CD4-positive, alpha-beta T cell (primary cell): ENCODE results near the gene OR13C5. TPM values are rescaled to one million over a fixed set of nuclear protein-coding genes. Genes with fewer than 3 reads are reported as not detected.

ENCODE experiments used
- ATAC-seq: fragments of 200-7000 bp; cut with Tn5 transposase; one replicate; pipeline ENCODE4 v1.10.0; 2022; ENCODE audit warnings: mild to moderate bottlenecking; ENCODE audit not compliant: poor library complexity
- CTCF ChIA-PET: fragments of 350-600 bp; sonication (Branson Sonifier 250); formaldehyde crosslinking; loops from one replicate; lab custom pipeline; 2021; ENCODE audit warnings: antibody characterized with exemption, inconsistent platforms; lab: Charles Lee
- POLR2A ChIA-PET: fragments of 350-600 bp; sonication (Branson Sonifier 250); formaldehyde crosslinking; loops from one replicate; lab custom pipeline; 2021; ENCODE audit warnings: antibody characterized with exemption, inconsistent platforms; lab: Charles Lee
- DNase-seq, 14 experiments: peaks; one replicate each; pipeline ENCODE4 v3.0.0-alpha.2; 2013 to 2020; ENCODE audit warnings: mixed read lengths in 2 of 14
- H3K27ac ChIP-seq, 2 donors: one replicate each; pipeline versions ENCODE4 v1.5.1 to v1.7.0; 2013; ENCODE audit warnings: low read length in 2 of 2, low read depth in 1 of 2, mild to moderate bottlenecking in 1 of 2
- H3K27me3 ChIP-seq, 2 experiments: 1 replicate in 1 of 2; 2 replicates in 1 of 2; pipeline versions ENCODE4 v1.6.1 to v1.7.0; 2013; ENCODE audit warnings: low read length in 2 of 2, control low read depth in 1 of 2, mild to moderate bottlenecking in 1 of 2, moderate library complexity in 1 of 2; ENCODE audit not compliant: insufficient read depth in 2 of 2, control insufficient read depth in 1 of 2
- H3K36me3 ChIP-seq: one replicate; pipeline ENCODE4 v1.6.1; 2013; ENCODE audit warnings: low read length, control low read depth; ENCODE audit not compliant: insufficient read depth
- H3K4me1 ChIP-seq: one replicate; pipeline ENCODE4 v1.6.1; 2013; ENCODE audit warnings: low read length, control low read depth; ENCODE audit not compliant: insufficient read depth
- H3K4me3 ChIP-seq: one replicate; pipeline ENCODE4 v1.5.1; 2013; ENCODE audit warnings: mild to moderate bottlenecking, low read length, moderate library complexity
- H3K9me3 ChIP-seq, 2 experiments: 1 replicate in 1 of 2; 2 replicates in 1 of 2; pipeline versions ENCODE4 v1.6.1 to v1.7.0; 2013; ENCODE audit warnings: low read length in 2 of 2, mild to moderate bottlenecking in 2 of 2, control low read depth in 1 of 2, moderate library complexity in 1 of 2; ENCODE audit not compliant: control insufficient read depth in 1 of 2, insufficient read depth in 1 of 2
- H3K27ac Mint-ChIP-seq: one replicate; pipeline ENCODE4 v1.8.0; 2020; ENCODE audit warnings: mixed read lengths
- H3K27me3 Mint-ChIP-seq: one replicate; pipeline ENCODE4 v1.8.0; 2021; ENCODE audit warnings: mixed read lengths
- H3K36me3 Mint-ChIP-seq: one replicate; pipeline ENCODE4 v1.8.0; 2021; ENCODE audit warnings: low read depth, mixed read lengths
- H3K4me1 Mint-ChIP-seq: one replicate; pipeline ENCODE4 v1.8.0; 2021; ENCODE audit warnings: low read depth, mixed read lengths
- H3K4me3 Mint-ChIP-seq: one replicate; pipeline ENCODE4 v1.8.0; 2020; ENCODE audit warnings: mild to moderate bottlenecking, mixed read lengths
- H3K9me3 Mint-ChIP-seq: one replicate; pipeline ENCODE4 v1.8.0; 2020; ENCODE audit warnings: mixed read lengths
- intact Hi-C, 2 experiments: fragments of 100-400 bp; cut with DNase I in 1 of 2; cut with micrococcal nuclease in 1 of 2; formaldehyde crosslinking; loops; one replicate each; pipeline versions ENCODE4 v1.15.1 to v1.9.0; 2023 to 2025; cut with DNase I, micrococcal nuclease
- total RNA-seq, 174 experiments: library from RNA in 2 of 174; stranded (reverse) in 2 of 174; gene quantifications; one replicate each; pipeline ENCODE4 v1.2.3 and lab custom pipeline; 2021 to 2026
- TF ChIP-seq, protein P1 (sequence below): fragments of 200-600 bp; IDR thresholded peaks from one replicate; pipeline ENCODE4 v1.8.0; 2022; ENCODE audit warnings: antibody characterized with exemption, mild to moderate bottlenecking

Gene OR13C5
- total RNA-seq, 2 experiments from 2014 or later, result not detected

DNA sequence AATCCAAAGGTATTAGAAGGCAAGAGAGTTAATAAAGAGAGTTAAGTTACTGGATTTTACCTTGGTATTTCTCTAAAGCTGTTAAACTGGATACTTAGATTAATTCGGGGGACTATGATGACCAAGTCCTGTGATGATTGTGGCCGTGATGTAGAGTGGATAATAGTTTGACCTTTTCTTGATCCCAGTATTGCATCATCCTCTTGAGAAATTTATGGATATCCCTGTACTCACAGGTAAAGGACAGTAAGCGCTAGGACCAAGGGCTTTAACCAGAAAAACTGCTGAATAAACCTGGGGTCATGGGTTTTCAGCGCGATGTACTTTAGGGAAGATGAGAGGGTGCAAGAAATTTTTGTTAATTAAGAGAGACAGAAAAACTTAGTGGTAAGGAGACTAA lies 21.9 kb downstream of the OR13C5 start:
- intact Hi-C loops, result no loop called here
- H3K36me3 Mint-ChIP-seq, result no peaks in the 10 kb centered on the region
- no peaks in the 10 kb centered on the region for H3K4me1 Mint-ChIP-seq
- ChIA-PET CTCF (no interaction called here), POLR2A (no interaction called here)
- ATAC-seq (no peak), DNase-seq (no peak)
- peaks cover 13% of the 10 kb centered on the region for H3K9me3 Mint-ChIP-seq
- TF ChIP-seq, protein P1, sequence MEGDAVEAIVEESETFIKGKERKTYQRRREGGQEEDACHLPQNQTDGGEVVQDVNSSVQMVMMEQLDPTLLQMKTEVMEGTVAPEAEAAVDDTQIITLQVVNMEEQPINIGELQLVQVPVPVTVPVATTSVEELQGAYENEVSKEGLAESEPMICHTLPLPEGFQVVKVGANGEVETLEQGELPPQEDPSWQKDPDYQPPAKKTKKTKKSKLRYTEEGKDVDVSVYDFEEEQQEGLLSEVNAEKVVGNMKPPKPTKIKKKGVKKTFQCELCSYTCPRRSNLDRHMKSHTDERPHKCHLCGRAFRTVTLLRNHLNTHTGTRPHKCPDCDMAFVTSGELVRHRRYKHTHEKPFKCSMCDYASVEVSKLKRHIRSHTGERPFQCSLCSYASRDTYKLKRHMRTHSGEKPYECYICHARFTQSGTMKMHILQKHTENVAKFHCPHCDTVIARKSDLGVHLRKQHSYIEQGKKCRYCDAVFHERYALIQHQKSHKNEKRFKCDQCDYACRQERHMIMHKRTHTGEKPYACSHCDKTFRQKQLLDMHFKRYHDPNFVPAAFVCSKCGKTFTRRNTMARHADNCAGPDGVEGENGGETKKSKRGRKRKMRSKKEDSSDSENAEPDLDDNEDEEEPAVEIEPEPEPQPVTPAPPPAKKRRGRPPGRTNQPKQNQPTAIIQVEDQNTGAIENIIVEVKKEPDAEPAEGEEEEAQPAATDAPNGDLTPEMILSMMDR, result no peak
- H3K27me3 Mint-ChIP-seq, result peaks cover 5% of the 10 kb centered on the region
- Histone ChIP-seq H3K4me3 (no peak overlapping the region), H3K27me3 (no peaks in the 10 kb centered on the region), H3K9me3 (peaks cover 0 to 3% of the 10 kb centered on the region in 2 experiments), H3K27ac (no peak overlapping the region), H3K36me3 (no peaks in the 10 kb centered on the region), H3K4me1 (no peaks in the 10 kb centered on the region)
- no peak overlapping the region for H3K27ac Mint-ChIP-seq
- H3K4me3 Mint-ChIP-seq, result no peak overlapping the region

DNA sequence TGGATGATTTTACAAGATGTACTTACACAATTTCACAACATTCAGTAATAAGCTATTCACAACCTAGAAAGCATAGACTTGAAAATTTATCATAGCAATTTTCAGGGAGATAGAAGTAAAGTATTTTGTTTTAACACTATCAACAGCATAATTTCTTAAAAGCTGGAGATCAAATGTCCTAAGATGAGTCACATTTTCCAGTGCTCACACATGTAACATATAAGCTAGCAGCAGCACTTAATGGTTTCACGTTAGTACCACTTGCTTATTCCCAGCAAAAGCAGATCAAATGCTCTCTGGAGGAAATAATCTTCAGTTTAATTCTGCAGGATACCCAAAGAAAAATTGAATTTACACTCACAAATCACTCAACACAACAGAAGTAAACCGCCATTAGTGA lies 23.8 kb downstream of the OR13C5 start:
- Mint-ChIP-seq H3K4me3 (no peak overlapping the region), H3K4me1 (no peaks in the 10 kb centered on the region), H3K27ac (no peak overlapping the region), H3K36me3 (no peaks in the 10 kb centered on the region), H3K27me3 (no peaks in the 10 kb centered on the region), H3K9me3 (peaks cover 18% of the 10 kb centered on the region)
- ChIA-PET CTCF (no interaction called here), POLR2A (no interaction called here)
- Histone ChIP-seq H3K27ac (no peak overlapping the region), H3K9me3 (peaks cover 0 to 3% of the 10 kb centered on the region in 2 experiments), H3K4me3 (no peak overlapping the region), H3K4me1 (no peaks in the 10 kb centered on the region), H3K27me3 (no peaks in the 10 kb centered on the region), H3K36me3 (no peaks in the 10 kb centered on the region)
- intact Hi-C loops, result no loop called here
- DNase-seq, result no peak
- no peak for ATAC-seq
- TF ChIP-seq, protein P1, result no peak

DNA sequence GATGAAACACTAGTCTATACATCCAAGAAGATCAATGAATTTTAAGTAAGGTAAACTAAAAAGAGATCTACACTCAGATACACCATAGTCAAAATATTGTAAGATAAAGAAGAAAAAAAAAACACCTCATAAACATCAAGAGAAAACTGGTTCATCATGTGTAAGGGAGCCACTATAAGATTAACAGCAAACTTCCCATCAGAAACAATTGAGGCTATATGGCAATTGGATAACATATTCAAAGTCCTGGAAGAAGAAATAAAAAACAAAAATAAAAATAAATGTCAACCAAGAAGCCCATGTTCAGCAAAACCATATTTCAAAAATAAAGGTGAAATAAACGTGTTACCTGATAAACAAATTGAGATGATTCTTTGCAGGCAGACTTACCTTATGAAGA lies 26.6 kb downstream of the OR13C5 start:
- no peak for ATAC-seq
- Mint-ChIP-seq H3K27ac (no peak overlapping the region), H3K27me3 (no peaks in the 10 kb centered on the region), H3K9me3 (peaks cover 18% of the 10 kb centered on the region), H3K4me3 (no peak overlapping the region), H3K36me3 (no peaks in the 10 kb centered on the region), H3K4me1 (no peaks in the 10 kb centered on the region)
- H3K4me3 ChIP-seq, result no peak overlapping the region
- no peak overlapping the region for H3K27ac ChIP-seq
- POLR2A ChIA-PET, result no interaction called here
- intact Hi-C loops, result no loop called here
- CTCF ChIA-PET, result no interaction called here
- TF ChIP-seq, protein P1, result no peak
- no peak for DNase-seq
- no peaks in the 10 kb centered on the region for H3K4me1 ChIP-seq
- H3K36me3 ChIP-seq, result no peaks in the 10 kb centered on the region
- peaks cover 3 to 5% of the 10 kb centered on the region in 2 experiments for H3K9me3 ChIP-seq
- H3K27me3 ChIP-seq, result no peaks in the 10 kb centered on the region
